Body of pancreas (tissue), 4 donors: Measurements from ENCODE around the gene PKNOX2.
"Not testable (repeated sequence)": the region's sequence is repeated elsewhere in the genome, so short reads cannot be mapped to it uniquely, and the experiment has no call there.

Source experiments
- CTCF ChIP-seq, 7 experiments: fragments of 450-650 bp in 4 of 7; fragments of 200-600 bp in 3 of 7; sonication (generic) in 3 of 7; IDR thresholded peaks; one replicate each; pipeline ENCODE4 v1.5.1; 2016 to 2019; ENCODE audit warnings: antibody characterized with exemption in 7 of 7
- POLR2A ChIP-seq, 3 donors: fragments of 450-650 bp; IDR thresholded peaks; one replicate each; pipeline ENCODE4 v1.6.1; 2016; ENCODE audit warnings: antibody characterized with exemption in 3 of 3, mild to moderate bottlenecking in 2 of 3

GRCh38 chr11:125223161-125223560 lies 58.6 kb downstream of the PKNOX2 start:
- TF ChIP-seq POLR2A, CTCF (IDR thresholded peaks at IDR 0.05): not testable (repeated sequence)
